HG03196 (cell line): ENCODE measurements around the gene RAD51C.
"Not testable (repeated sequence)": the region's sequence is repeated elsewhere in the genome, so short reads cannot be mapped to it uniquely, and the experiment has no call there.

Experiments
- ATAC-seq: cut with Tn5 transposase; IDR thresholded peaks from one replicate; pipeline ENCODE4 v1.9.1; 2021; ENCODE audit not compliant: unreplicated experiment

RAD51C gene

GRCh38 chr17:58684003-58684402 lies 8.4 kb upstream of the RAD51C start:
- no peak for ATAC-seq

GRCh38 chr17:58684462-58684861 lies 7.9 kb upstream of the RAD51C start:
- ATAC-seq = not testable (repeated sequence)

GRCh38 chr17:58686980-58687379 lies 5.4 kb upstream of the RAD51C start:
- no peak for ATAC-seq

- ATAC-seq = no peak
Observed at GRCh38 chr17:58688521-58688920, 3.9 kb upstream of the RAD51C start.

GRCh38 chr17:58690033-58690432 lies 2.4 kb upstream of the RAD51C start:
- not testable (repeated sequence) for ATAC-seq

GRCh38 chr17:58691701-58692238 lies 632 bp upstream of the RAD51C start, which contains the start of gene TEX14:
Gene TEX14 (minus strand): TSS chr17:58692045. CDS start chr17:58652001, 40,044 bp downstream.
- no peak for ATAC-seq

GRCh38 chr17:58693208-58693607 lies 806 bp downstream of the RAD51C start:
- ATAC-seq = no peak

- no peak for ATAC-seq
Observed at GRCh38 chr17:58693751-58694150, 1.3 kb downstream of the RAD51C start.

- no peak for ATAC-seq
Observed at GRCh38 chr17:58694302-58694701, 1.9 kb downstream of the RAD51C start.

GRCh38 chr17:58694826-58695225 lies 2.4 kb downstream of the RAD51C start:
- ATAC-seq = no peak

GRCh38 chr17:58699771-58700170 lies 7.4 kb downstream of the RAD51C start:
- ATAC-seq = no peak

GRCh38 chr17:58702045-58702476 lies 9.7 kb downstream of the RAD51C start:
- ATAC-seq = peak; percentile 60

GRCh38 chr17:58702708-58703107 lies 10.3 kb downstream of the RAD51C start:
- no peak for ATAC-seq

- ATAC-seq = no peak
Observed at GRCh38 chr17:58703137-58703915, 10.9 kb downstream of the RAD51C start.

- no peak for ATAC-seq
Observed at GRCh38 chr17:58703916-58704286, 11.5 kb downstream of the RAD51C start.

- ATAC-seq = no peak
Observed at GRCh38 chr17:58706351-58707140, 14.1 kb downstream of the RAD51C start.

- no peak for ATAC-seq
Observed at GRCh38 chr17:58710948-58711552, 18.6 kb downstream of the RAD51C start.

- no peak for ATAC-seq
Observed at GRCh38 chr17:58722274-58722673, 29.9 kb downstream of the RAD51C start.

- ATAC-seq = no peak
Observed at GRCh38 chr17:58722696-58723095, 30.3 kb downstream of the RAD51C start.

- no peak for ATAC-seq
Observed at GRCh38 chr17:58728798-58729197, 36.4 kb downstream of the RAD51C start.

- no peak for ATAC-seq
Observed at GRCh38 chr17:58730937-58731336, 38.5 kb downstream of the RAD51C start.
